ENCODE measurements around the gene ITFG2.

GRCh38 chr12:2857021-2857431, 44.6 kb downstream of the ITFG2 start, which contains the start of gene TEX52:
- TF ChIP-seq CTCF (IDR thresholded peaks at IDR 0.05; ENCODE audit: borderline replicate concordance, extremely low read depth, low read length, poor library complexity, severe bottlenecking) (no peak), EZH2 (IDR thresholded peaks at IDR 0.05; ENCODE audit: borderline replicate concordance, low read depth, low read length, severe bottlenecking) (no peak)

Measured in DND-41 (cell line).